Activated CD8-positive, alpha-beta memory T cell treated with anti-CD3 and anti-CD28 coated beads for 24 hours (primary cell): ENCODE data around the gene KCNN3.

Source experiments
- DNase-seq: peaks from one replicate; pipeline ENCODE4 v3.0.0-alpha.2; 2020

Gene KCNN3

GRCh38 chr1:154725865-154726264, 144.2 kb downstream of the KCNN3 start:
- no peak for DNase-seq

DNA sequence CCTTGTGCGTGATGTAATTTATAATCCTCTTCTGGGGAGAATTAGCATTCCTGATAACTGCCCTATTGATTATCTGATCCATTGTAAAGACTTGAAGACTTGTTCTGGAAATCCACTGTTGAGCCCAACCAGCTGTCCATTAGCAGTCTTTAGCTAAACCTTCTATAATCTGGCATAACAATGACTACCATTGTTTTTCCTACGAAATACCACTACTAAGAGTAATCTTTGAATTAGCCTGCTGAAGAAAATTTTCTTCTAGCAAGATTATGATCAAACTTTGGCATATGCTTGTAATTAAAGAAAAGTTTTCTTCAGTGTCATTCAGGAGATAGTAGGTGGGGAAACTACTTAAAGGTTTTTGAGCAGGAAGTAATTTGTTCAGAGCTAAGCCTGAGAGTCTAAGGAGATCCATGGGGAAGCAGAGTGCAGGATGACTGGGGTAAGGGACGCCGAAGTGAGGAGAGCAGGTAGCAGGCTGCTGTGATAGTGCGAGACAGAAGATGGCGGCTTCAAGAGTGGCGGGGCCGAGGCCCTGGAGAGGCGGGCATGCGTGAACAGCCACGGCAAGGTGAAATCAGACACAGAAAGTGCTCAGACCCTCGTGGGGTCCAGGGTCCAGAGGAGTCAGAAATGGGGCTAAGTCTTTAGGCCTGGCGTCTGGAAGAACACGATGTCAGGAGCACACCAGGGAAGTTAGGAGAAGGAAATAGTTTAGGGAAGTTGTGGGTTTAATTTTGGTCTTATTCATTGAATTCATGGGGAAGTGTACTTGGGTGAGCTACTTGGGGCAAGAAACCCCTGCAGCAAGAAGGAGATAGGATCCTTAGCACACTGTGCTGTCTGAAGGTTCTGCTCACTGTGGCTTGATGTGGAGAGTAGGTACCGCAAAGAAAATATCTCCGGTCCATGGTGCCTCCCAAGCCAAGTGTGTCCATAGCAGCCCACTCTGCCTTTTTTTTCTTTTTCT, 149.5 kb downstream of the KCNN3 start:
- DNase-seq, result no peak

- DNase-seq, result no peak
Observed at GRCh38 chr1:154719586-154720327, 150.3 kb downstream of the KCNN3 start.

DNA sequence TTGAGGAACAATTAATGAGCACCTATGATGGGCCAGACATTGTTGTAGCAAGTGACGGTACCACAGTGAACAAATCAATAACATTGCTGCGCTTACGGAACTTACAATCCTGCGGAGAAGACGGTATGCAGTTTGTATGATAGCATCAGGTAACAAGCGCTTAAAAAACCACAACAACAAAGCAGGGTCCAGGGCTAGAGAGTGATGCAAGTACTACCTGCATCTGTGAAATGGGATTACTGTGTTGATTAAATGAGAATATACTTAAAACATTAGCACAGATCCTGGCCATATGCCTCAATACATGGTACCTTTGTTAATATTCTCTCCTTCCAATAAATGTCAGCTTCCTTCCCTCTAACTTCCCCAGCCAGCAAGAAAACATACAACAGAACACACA, 151.5 kb downstream of the KCNN3 start:
- DNase-seq, result no peak

DNA sequence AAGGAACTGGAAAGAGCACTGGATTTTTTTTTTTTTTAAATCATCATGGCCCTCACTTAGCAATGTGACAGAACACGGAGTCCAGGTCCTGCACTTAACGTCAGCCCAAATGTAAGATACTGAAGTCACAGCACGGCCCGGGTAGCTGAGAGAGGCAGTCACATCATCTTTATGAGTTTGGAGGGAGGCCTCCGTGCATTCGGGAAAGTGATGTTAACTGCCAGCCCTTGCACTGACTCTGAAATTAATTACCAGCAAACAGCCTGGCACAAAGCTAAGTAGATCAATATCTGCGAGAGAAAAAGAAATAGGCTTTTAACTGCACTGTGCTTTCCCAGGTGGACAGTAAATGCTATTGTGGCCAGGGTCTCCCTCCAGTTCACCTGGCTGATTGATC, 152.6 kb downstream of the KCNN3 start:
- DNase-seq, result no peak

GRCh38 chr1:154716614-154717527, 153.2 kb downstream of the KCNN3 start:
- DNase-seq, result no peak

- no peak for DNase-seq
Observed at GRCh38 chr1:154716011-154716410, 154.1 kb downstream of the KCNN3 start.

- DNase-seq, result no peak
Observed at GRCh38 chr1:154715385-154715784, 154.7 kb downstream of the KCNN3 start.

DNA sequence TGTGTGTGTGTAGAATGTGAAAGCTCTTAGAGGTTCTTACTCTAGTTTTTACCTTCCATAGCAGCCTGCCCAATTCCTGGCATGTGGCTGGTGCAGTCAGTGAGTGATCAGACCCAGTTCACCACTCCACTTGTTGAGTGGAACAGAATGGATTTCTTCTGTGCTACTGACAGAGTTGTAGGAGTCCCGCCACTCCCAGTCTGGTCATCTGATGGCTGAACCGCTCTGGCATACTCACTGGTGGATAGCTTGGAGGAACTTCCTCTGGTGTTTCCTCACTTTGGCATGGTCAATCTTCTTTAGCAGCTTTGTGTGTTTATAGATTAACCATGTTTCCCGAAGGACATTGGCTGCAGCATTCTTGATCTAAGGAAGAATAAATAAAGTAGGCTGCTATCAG, 155.4 kb downstream of the KCNN3 start:
- DNase-seq, result no peak

GRCh38 chr1:154714052-154714623, 155.9 kb downstream of the KCNN3 start:
- no peak for DNase-seq

DNA sequence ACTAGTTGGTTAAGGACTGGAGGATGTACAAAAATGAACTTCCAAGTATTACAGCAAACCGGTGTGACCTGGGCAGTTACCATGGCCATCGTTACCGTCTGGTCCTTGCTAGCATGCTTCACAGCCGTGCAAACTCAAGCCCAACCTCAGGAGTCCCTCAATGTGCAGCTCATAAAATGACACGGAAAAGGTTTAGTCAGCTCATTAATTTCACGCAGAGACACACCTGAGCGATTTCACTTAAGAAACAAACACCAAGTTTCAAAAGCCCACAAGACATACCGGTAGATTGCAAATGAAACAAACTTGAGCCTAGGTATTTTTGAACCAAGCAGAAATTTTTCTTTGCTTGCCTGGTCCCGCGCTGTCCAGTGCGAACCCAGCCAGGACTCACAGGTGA, 157.1 kb downstream of the KCNN3 start:
- DNase-seq, result no peak

GRCh38 chr1:154712166-154712810, 157.8 kb downstream of the KCNN3 start:
- DNase-seq, result no peak

GRCh38 chr1:154711416-154711815, 158.7 kb downstream of the KCNN3 start:
- DNase-seq, result no peak

DNA sequence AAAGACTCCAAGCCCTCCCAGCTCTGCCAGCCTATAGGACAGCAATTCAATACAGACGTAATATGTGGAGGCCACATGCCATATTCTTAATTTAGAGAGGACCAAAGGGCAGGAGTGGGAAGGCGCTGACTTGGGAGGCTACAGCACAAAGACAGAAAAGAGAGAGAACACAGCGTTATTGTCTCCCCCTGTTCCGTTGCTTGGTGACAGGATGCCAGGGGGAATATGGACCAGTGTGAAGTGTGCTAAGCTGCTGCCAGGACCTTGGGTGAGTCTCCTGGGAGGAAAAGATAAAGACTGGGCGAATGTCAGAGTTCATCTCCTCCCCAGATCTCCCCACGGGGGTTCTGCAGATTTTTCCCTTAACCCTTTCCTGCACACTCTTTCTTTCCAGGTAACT, 160.0 kb downstream of the KCNN3 start:
- DNase-seq, result no peak

- DNase-seq, result no peak
Observed at GRCh38 chr1:154707901-154708463, 162.1 kb downstream of the KCNN3 start.

DNA sequence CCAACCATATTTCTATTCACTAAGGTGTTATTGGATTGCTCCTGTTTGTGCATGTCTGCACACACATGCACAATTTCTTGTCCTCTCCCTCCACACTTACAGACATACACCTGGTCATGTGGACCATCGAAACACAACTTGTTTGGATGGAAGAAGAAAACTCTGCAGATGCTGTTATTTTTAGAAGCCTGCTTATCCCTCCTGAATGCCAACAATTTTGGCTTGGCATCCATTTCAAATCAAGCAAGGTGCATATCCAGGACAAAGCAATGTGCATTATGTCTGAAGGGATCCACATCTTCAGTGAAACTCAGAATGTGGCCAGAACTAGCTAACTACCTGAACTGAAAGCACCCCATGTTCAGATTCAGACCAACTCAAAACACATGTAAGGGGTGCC, 163.2 kb downstream of the KCNN3 start:
- DNase-seq, result no peak

DNA sequence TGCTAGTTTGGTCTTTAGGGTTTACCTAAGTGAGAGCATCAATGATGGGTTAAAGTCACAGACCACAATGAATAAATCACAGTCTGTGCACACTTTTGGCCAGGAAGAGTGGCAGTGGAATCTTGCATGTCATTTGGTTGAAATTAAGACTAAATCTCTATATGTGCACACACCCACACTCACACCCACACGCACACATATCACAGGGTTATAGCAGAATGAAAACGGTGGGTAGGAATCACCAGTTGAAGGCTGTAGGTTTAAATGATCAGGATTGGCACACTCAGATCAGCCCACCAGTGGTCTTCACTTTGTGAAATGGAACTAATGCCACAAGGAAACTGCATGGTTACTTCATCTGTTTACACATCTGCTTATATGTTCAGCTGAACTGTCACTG, 164.5 kb downstream of the KCNN3 start:
- no peak for DNase-seq

GRCh38 chr1:154703170-154703569, 166.9 kb downstream of the KCNN3 start:
- no peak for DNase-seq

- no peak for DNase-seq
Observed at GRCh38 chr1:154698320-154699096, 171.6 kb downstream of the KCNN3 start.

- no peak for DNase-seq
Observed at GRCh38 chr1:154697710-154698109, 172.4 kb downstream of the KCNN3 start.

- DNase-seq, result no peak
Observed at GRCh38 chr1:154696456-154696855, 173.6 kb downstream of the KCNN3 start.
